PFSK-1 (cell line): ENCODE results near the gene OR2W3.

Experiments used
- FOXP2 ChIP-seq: optimal IDR thresholded peaks from 2 replicates; pipeline ENCODE3; 2011; ENCODE audit warnings: borderline replicate concordance, control low read depth, inconsistent platforms; ENCODE audit not compliant: insufficient read depth; ENCODE audit errors: extremely low read length, extremely low read depth
- POLR2AphosphoS5 ChIP-seq: IDR thresholded peaks from 2 replicates; pipeline ENCODE4 v1.6.1; 2012; ENCODE audit warnings: low read depth, mild to moderate bottlenecking, control low read depth, low read length, moderate library complexity
- REST ChIP-seq, 2 experiments: IDR thresholded peaks; 2 replicates each; pipeline versions ENCODE4 v1.6.1 to v1.8.0; 2011 to 2012; ENCODE audit warnings: low read depth in 2 of 2, low read length in 2 of 2, control low read depth in 1 of 2, inconsistent platforms in 1 of 2, mild to moderate bottlenecking in 1 of 2, moderate library complexity in 1 of 2; ENCODE audit not compliant: insufficient read depth in 1 of 2
- SIN3A ChIP-seq: IDR thresholded peaks from 2 replicates; pipeline ENCODE4 v1.6.1; 2012; ENCODE audit warnings: mild to moderate bottlenecking, low read length, moderate library complexity, borderline replicate concordance; ENCODE audit not compliant: insufficient read depth
- TAF1 ChIP-seq: IDR thresholded peaks from 2 replicates; pipeline ENCODE4 v1.6.1; 2012; ENCODE audit warnings: low read length, control low read depth, borderline replicate concordance; ENCODE audit not compliant: insufficient read depth

Gene OR2W3

GRCh38 chr1:247933989-247934388, 38.6 kb downstream of the OR2W3 start:
- no peak for TF ChIP-seq TAF1
- no peak for TF ChIP-seq POLR2AphosphoS5
- TF ChIP-seq SIN3A = no peak
- no peak for TF ChIP-seq FOXP2
- no peak for TF ChIP-seq REST (IDR thresholded peaks at IDR 0.05; ENCODE audit: insufficient read depth in 1 of 2, low read depth in 2 of 2, low read length in 2 of 2)

DNA sequence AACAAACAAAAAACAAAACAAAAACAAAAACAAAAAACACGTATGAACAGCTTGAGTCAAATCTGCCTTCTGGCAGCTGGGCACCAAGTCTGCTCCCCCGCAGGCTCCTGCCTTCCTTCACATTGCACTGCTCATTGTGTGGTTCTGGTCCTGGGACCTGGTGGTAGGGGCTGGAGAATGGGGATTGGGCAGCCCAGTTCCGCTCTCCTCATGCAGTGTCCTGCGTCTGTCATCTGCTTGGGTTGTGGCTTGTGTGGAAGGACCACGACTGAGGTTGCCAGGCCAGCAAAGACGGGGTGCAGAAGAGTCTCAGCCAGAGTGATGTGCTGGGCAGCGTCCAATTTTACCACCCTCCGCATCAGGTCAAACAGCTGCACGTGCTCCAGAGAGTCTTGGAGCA, 40.4 kb downstream of the OR2W3 start:
- TF ChIP-seq REST (IDR thresholded peaks at IDR 0.05; ENCODE audit: insufficient read depth in 1 of 2, low read depth in 2 of 2, low read length in 2 of 2) (no peak), FOXP2 (no peak), POLR2AphosphoS5 (no peak), SIN3A (no peak), TAF1 (no peak)

GRCh38 chr1:247936415-247936814, 41.0 kb downstream of the OR2W3 start:
- TF ChIP-seq REST (IDR thresholded peaks at IDR 0.05; ENCODE audit: insufficient read depth in 1 of 2, low read depth in 2 of 2, low read length in 2 of 2) (no peak), POLR2AphosphoS5 (no peak), FOXP2 (no peak), SIN3A (no peak), TAF1 (no peak)

DNA sequence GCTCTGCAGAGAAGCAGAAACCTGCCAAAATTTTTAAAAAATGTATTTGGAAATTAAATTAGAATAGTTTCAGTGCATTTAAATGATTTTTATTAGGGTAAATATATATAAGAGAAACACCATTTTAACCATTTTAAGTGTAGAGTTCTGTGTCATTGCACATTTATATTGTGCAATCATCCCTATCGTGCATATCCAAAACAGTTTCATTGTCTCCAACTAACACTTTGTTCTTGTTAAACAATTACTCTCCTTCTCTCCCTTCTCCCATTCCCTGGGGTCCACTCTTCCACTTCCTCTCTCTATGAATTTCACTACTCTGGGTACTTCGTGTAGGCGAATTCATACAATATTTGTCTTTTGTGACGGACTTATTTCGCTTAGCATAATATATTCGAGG, 47.2 kb downstream of the OR2W3 start:
- no peak for TF ChIP-seq POLR2AphosphoS5
- no peak for TF ChIP-seq TAF1
- TF ChIP-seq REST (IDR thresholded peaks at IDR 0.05; ENCODE audit: insufficient read depth in 1 of 2, low read depth in 2 of 2, low read length in 2 of 2) = no peak
- no peak for TF ChIP-seq SIN3A
- TF ChIP-seq FOXP2 = no peak
